ENCODE results near the gene ZBTB33.

DNA sequence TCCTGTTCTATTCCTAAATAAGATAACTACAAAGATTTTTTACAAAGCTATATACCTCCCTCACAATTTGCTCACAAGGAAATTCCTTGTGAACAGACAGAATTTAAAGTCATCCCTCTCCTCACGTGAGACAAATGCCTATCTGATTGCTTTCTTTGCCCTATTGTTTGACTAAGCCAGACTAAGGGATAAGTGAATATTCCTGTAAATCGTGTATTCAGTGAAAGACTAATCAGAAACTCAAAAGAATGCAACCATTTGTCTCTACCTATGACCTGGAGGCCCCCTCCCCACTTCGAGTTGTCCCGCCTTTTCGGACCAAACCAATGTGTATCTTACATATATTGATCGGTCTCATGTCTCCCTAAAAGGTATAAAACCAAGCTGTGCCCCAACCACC is 15.3 kb upstream of the ZBTB33 start:
- TF ChIP-seq, protein P1, sequence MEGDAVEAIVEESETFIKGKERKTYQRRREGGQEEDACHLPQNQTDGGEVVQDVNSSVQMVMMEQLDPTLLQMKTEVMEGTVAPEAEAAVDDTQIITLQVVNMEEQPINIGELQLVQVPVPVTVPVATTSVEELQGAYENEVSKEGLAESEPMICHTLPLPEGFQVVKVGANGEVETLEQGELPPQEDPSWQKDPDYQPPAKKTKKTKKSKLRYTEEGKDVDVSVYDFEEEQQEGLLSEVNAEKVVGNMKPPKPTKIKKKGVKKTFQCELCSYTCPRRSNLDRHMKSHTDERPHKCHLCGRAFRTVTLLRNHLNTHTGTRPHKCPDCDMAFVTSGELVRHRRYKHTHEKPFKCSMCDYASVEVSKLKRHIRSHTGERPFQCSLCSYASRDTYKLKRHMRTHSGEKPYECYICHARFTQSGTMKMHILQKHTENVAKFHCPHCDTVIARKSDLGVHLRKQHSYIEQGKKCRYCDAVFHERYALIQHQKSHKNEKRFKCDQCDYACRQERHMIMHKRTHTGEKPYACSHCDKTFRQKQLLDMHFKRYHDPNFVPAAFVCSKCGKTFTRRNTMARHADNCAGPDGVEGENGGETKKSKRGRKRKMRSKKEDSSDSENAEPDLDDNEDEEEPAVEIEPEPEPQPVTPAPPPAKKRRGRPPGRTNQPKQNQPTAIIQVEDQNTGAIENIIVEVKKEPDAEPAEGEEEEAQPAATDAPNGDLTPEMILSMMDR (conservative IDR thresholded peaks at IDR 0.05), result no peak
- TF ChIP-seq ZFX (IDR thresholded peaks at IDR 0.05), result no peak

All from C4-2B (cell line).